HEK293 (cell line): ENCODE data around the gene SFMBT2.

Source experiments
- ATF2 ChIP-seq: fragments of 450-650 bp; formaldehyde crosslinking; IDR thresholded peaks from 2 replicates; pipeline ENCODE4 v1.5.1; 2016; ENCODE audit warnings: missing biosample characterization, missing genetic modification characterization, low read depth
- BCL11A ChIP-seq: fragments of 450-650 bp; formaldehyde crosslinking; IDR thresholded peaks from 2 replicates; pipeline ENCODE4 v1.5.1; 2016; ENCODE audit warnings: low read depth, missing biosample characterization, missing genetic modification characterization
- FEZF1 ChIP-seq: fragments of 450-650 bp; formaldehyde crosslinking; IDR thresholded peaks from 2 replicates; pipeline ENCODE4 v1.5.1; 2016; ENCODE audit warnings: missing biosample characterization, missing genetic modification characterization
- HIC1 ChIP-seq: fragments of 450-650 bp; formaldehyde crosslinking; IDR thresholded peaks from 2 replicates; pipeline ENCODE4 v1.5.1; 2016; ENCODE audit warnings: missing biosample characterization, missing genetic modification characterization
- KLF1 ChIP-seq: fragments of 450-650 bp; formaldehyde crosslinking; IDR thresholded peaks from 2 replicates; pipeline ENCODE4 v1.5.1; 2016; ENCODE audit warnings: missing biosample characterization, missing genetic modification characterization
- MZF1 ChIP-seq: fragments of 450-650 bp; formaldehyde crosslinking; IDR thresholded peaks from 2 replicates; pipeline ENCODE4 v1.5.1; 2017; ENCODE audit warnings: missing biosample characterization, missing genetic modification characterization, borderline replicate concordance
- OVOL3 ChIP-seq: fragments of 450-650 bp; formaldehyde crosslinking; IDR thresholded peaks from 2 replicates; pipeline ENCODE4 v1.5.1; 2016; ENCODE audit warnings: missing biosample characterization, missing genetic modification characterization
- PRDM2 ChIP-seq: fragments of 450-650 bp; formaldehyde crosslinking; IDR thresholded peaks from 2 replicates; pipeline ENCODE4 v1.5.1; 2016; ENCODE audit warnings: missing biosample characterization, missing genetic modification characterization, borderline replicate concordance
- PRDM4 ChIP-seq: fragments of 450-650 bp; formaldehyde crosslinking; IDR thresholded peaks from 2 replicates; pipeline ENCODE4 v1.5.1; 2017; ENCODE audit warnings: missing biosample characterization, missing genetic modification characterization
- YY1 ChIP-seq: fragments of 450-650 bp; formaldehyde crosslinking; IDR thresholded peaks from 2 replicates; pipeline ENCODE4 v1.5.1; 2018; ENCODE audit warnings: missing biosample characterization, missing genetic modification characterization
- ZEB2 ChIP-seq: fragments of 450-650 bp; formaldehyde crosslinking; IDR thresholded peaks from 2 replicates; pipeline ENCODE4 v1.5.1; 2016; ENCODE audit warnings: missing biosample characterization, missing genetic modification characterization
- ZNF10 ChIP-seq: fragments of 450-650 bp; formaldehyde crosslinking; IDR thresholded peaks from 2 replicates; pipeline ENCODE4 v1.5.1; 2017; ENCODE audit warnings: missing biosample characterization, missing genetic modification characterization
- ZNF174 ChIP-seq: fragments of 450-650 bp; formaldehyde crosslinking; IDR thresholded peaks from 2 replicates; pipeline ENCODE4 v1.5.0; 2017; ENCODE audit warnings: missing biosample characterization, mild to moderate bottlenecking, missing genetic modification characterization
- ZNF335 ChIP-seq: fragments of 450-650 bp; formaldehyde crosslinking; conservative IDR thresholded peaks from 2 replicates; pipeline ENCODE4 v1.5.1; 2016; ENCODE audit warnings: missing biosample characterization, missing genetic modification characterization
- ZNF354C ChIP-seq: fragments of 450-650 bp; formaldehyde crosslinking; IDR thresholded peaks from 2 replicates; pipeline ENCODE4 v1.5.1; 2016; ENCODE audit warnings: missing biosample characterization, missing genetic modification characterization, low read depth, borderline replicate concordance
- ZNF394 ChIP-seq: fragments of 450-650 bp; formaldehyde crosslinking; IDR thresholded peaks from 2 replicates; pipeline ENCODE4 v1.5.1; 2016; ENCODE audit warnings: missing biosample characterization, missing genetic modification characterization, mild to moderate bottlenecking, moderate library complexity, borderline replicate concordance
- ZNF548 ChIP-seq: fragments of 450-650 bp; formaldehyde crosslinking; IDR thresholded peaks from 2 replicates; pipeline ENCODE4 v1.5.1; 2016; ENCODE audit warnings: missing biosample characterization, missing genetic modification characterization
- ZNF571 ChIP-seq: fragments of 450-650 bp; formaldehyde crosslinking; IDR thresholded peaks from 2 replicates; pipeline ENCODE4 v1.5.0; 2017; ENCODE audit warnings: missing biosample characterization, missing genetic modification characterization
- ZNF629 ChIP-seq: fragments of 450-650 bp; formaldehyde crosslinking; IDR thresholded peaks from 2 replicates; pipeline ENCODE4 v1.5.1; 2017; ENCODE audit warnings: missing biosample characterization, missing genetic modification characterization
- ZNF664 ChIP-seq: fragments of 450-650 bp; formaldehyde crosslinking; IDR thresholded peaks from 2 replicates; pipeline ENCODE4 v1.5.1; 2016; ENCODE audit warnings: missing biosample characterization, missing genetic modification characterization
- ZNF677 ChIP-seq: fragments of 450-650 bp; IDR thresholded peaks from 2 replicates; pipeline ENCODE4 v1.5.0; 2018; ENCODE audit warnings: missing biosample characterization, mild to moderate bottlenecking, missing genetic modification characterization, moderate library complexity
- ZSCAN23 ChIP-seq: fragments of 450-650 bp; formaldehyde crosslinking; IDR thresholded peaks from 2 replicates; pipeline ENCODE4 v1.5.1; 2016; ENCODE audit warnings: missing biosample characterization, missing genetic modification characterization

Gene SFMBT2

GRCh38 chr10:7302930-7303557 is 107.8 kb downstream of the SFMBT2 start (continued):
- TF ChIP-seq PRDM2 (tag by site-specific recombination) (no peak), YY1 (tag by site-specific recombination) (no peak), ATF2 (tag by site-specific recombination) (no peak), FEZF1 (peak; percentile 63), ZNF548 (tag by site-specific recombination) (no peak), BCL11A (peak; percentile 30; the same call in 1 of the 2 replicates), ZNF677 (tag by site-specific recombination) (no peak), ZNF664 (tag by site-specific recombination) (peak; percentile 66), ZNF394 (tag by site-specific recombination) (0 out of 2 replicates have a peak, but pooled peaks have one; percentile 10), ZEB2 (tag by site-specific recombination) (peak; percentile 84; the same call in 1 of the 2 replicates), KLF1 (tag by site-specific recombination) (no peak), ZNF571 (no peak), ZNF354C (no peak), ZSCAN23 (no peak), OVOL3 (tag by site-specific recombination) (no peak), PRDM4 (tag by site-specific recombination) (0 out of 2 replicates have a peak, but pooled peaks have one; percentile 48), MZF1 (tag by site-specific recombination) (no peak), ZNF174 (tag by site-specific recombination) (no peak), ZNF335 (tag by site-specific recombination) (peak; percentile 44; the same call in 1 of the 2 replicates), HIC1 (tag by site-specific recombination) (peak; percentile 50; the same call in 1 of the 2 replicates), ZNF10 (peak; percentile 40; the same call in 1 of the 2 replicates), ZNF629 (peak; percentile 49; the same call in 1 of the 2 replicates)
